ENCODE measurements around the gene GLYATL1. TPM values are rescaled to one million over a fixed set of nuclear protein-coding genes. Genes with fewer than 3 reads are reported as not detected.

GLYATL1 gene
- total and polyA plus RNA-seq, 2 of the 13 experiments (the other 11 are each of a cell fraction or from before 2014, with no cell fraction given) = 0.17 TPM; not detected in 1

- Histone ChIP-seq H3K79me2 (ENCODE audit: insufficient read depth, low read length) (no peaks in the 10 kb centered on the region), H3K27ac (ENCODE audit: extremely low read length, insufficient read depth, low read length) (no peak overlapping the region), H3K27me3 (ENCODE audit: control insufficient read depth in 1 of 2, insufficient read depth in 2 of 2, low read length in 2 of 2) (peaks cover 1 to 11% of the 10 kb centered on the region in 2 experiments; a peak in 2 of 5 replicates), H3K4me2 (ENCODE audit: low read depth, low read length) (no peak overlapping the region), H3K9ac (ENCODE audit: insufficient read depth, low read depth, low read length) (no peak overlapping the region), H3K9me3 (ENCODE audit: low read length) (no peaks in the 10 kb centered on the region), H3K4me1 (ENCODE audit: insufficient read depth, low read length) (no peaks in the 10 kb centered on the region), H2AFZ (ENCODE audit: low read length) (no peak overlapping the region), H3K36me3 (replicated peaks in 1 of 2; ENCODE audit: control insufficient read depth in 1 of 2, insufficient read depth in 2 of 2, low read length in 2 of 2) (no peaks in the 10 kb centered on the region), H4K20me1 (ENCODE audit: insufficient read depth, low read length) (no peaks in the 10 kb centered on the region), H3K4me3 (replicated peaks in 1 of 3; ENCODE audit: insufficient read depth in 1 of 3, low read depth in 2 of 3, low read length in 3 of 3) (no peak overlapping the region)
- ChIA-PET POLR2A (interaction anchor here (0.9 kb wide), 1 partner anchor 228 kb away, joined by 3 read pairs; no protein-coding TSS in a partner anchor), CTCF (ENCODE audit: low intra/inter-chr PET ratio, low total read pairs) (no interaction called here)
- DNase-seq (ENCODE audit: low spot score) (no peak), ATAC-seq (no peak), FAIRE-seq (no peak)
- in situ Hi-C loops (cut with HindIII; ENCODE audit: extremely low pct_ligation_motif_present, low pct_unique_long_range_greater_than_20kb) = loop anchor here (10.0 kb wide), 1 partner anchor 253 kb away; no protein-coding TSS in a partner anchor
- TF ChIP-seq ZNF232 (CRISPR knock-in tag; IDR thresholded peaks at IDR 0.05; ENCODE audit: borderline replicate concordance) (no peak), GABPB1 (CRISPR knock-in tag; IDR thresholded peaks at IDR 0.05) (no peak), SRSF1 (optimal IDR thresholded peaks at IDR 0.05; ENCODE audit: low read depth, low read length) (no peak), KLF11 (CRISPR knock-in tag; IDR thresholded peaks at IDR 0.05) (no peak), SMAD1 (CRISPR knock-in tag; IDR thresholded peaks at IDR 0.05; ENCODE audit: borderline replicate concordance, low read depth) (no peak)
- TF ChIP-seq, protein P1, sequence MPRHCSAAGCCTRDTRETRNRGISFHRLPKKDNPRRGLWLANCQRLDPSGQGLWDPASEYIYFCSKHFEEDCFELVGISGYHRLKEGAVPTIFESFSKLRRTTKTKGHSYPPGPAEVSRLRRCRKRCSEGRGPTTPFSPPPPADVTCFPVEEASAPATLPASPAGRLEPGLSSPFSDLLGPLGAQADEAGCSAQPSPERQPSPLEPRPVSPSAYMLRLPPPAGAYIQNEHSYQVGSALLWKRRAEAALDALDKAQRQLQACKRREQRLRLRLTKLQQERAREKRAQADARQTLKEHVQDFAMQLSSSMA (CRISPR knock-in tag; IDR thresholded peaks at IDR 0.05) = no peak
- TF ChIP-seq, protein P2, sequence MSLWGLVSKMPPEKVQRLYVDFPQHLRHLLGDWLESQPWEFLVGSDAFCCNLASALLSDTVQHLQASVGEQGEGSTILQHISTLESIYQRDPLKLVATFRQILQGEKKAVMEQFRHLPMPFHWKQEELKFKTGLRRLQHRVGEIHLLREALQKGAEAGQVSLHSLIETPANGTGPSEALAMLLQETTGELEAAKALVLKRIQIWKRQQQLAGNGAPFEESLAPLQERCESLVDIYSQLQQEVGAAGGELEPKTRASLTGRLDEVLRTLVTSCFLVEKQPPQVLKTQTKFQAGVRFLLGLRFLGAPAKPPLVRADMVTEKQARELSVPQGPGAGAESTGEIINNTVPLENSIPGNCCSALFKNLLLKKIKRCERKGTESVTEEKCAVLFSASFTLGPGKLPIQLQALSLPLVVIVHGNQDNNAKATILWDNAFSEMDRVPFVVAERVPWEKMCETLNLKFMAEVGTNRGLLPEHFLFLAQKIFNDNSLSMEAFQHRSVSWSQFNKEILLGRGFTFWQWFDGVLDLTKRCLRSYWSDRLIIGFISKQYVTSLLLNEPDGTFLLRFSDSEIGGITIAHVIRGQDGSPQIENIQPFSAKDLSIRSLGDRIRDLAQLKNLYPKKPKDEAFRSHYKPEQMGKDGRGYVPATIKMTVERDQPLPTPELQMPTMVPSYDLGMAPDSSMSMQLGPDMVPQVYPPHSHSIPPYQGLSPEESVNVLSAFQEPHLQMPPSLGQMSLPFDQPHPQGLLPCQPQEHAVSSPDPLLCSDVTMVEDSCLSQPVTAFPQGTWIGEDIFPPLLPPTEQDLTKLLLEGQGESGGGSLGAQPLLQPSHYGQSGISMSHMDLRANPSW (CRISPR knock-in tag; IDR thresholded peaks at IDR 0.05; ENCODE audit: borderline replicate concordance) = no peak
- intact Hi-C loops (cut with micrococcal nuclease; ENCODE audit: unreplicated experiment) = no loop called here
- BruUV-seq (replicated peaks) = no TSS peak
- 36% methylated on average over 3 of the region's 3 CpGs for WGBS (ENCODE audit: low lambda C conversion rate)
Measured at GRCh38 chr11:58907780-58908179, 31.5 kb upstream of the GLYATL1 start.
